Mesothelial cell of epicardium (in vitro differentiated cells): Measurements from ENCODE around the gene PLCZ1. TPM values are rescaled to one million over a fixed set of nuclear protein-coding genes. Genes with fewer than 3 reads are reported as not detected.
"Not testable (repeated sequence)": the region's sequence is repeated elsewhere in the genome, so short reads cannot be mapped to it uniquely, and the experiment has no call there.

ENCODE experiments used
- DNase-seq, 2 experiments: peaks; one replicate each; pipeline ENCODE4 v3.0.0; 2021; ENCODE audit warnings: low spot score in 2 of 2; ENCODE audit not compliant: unreplicated experiment in 2 of 2
- H3K27ac Mint-ChIP-seq: 2 replicates; pipeline ENCODE4 v1.8.0; 2021; ENCODE audit warnings: mixed read lengths
- H3K27me3 Mint-ChIP-seq: 2 replicates; pipeline ENCODE4 v1.8.0; 2021; ENCODE audit warnings: low read depth, mixed read lengths
- H3K36me3 Mint-ChIP-seq: 2 replicates; pipeline ENCODE4 v1.8.0; 2021; ENCODE audit warnings: mixed read lengths
- H3K4me1 Mint-ChIP-seq: 2 replicates; pipeline ENCODE4 v1.8.0; 2021; ENCODE audit warnings: mixed read lengths
- H3K4me3 Mint-ChIP-seq: 2 replicates; pipeline ENCODE4 v1.8.0; 2021; ENCODE audit warnings: mild to moderate bottlenecking, moderate library complexity, mixed read lengths
- H3K9me3 Mint-ChIP-seq: 2 replicates; pipeline ENCODE4 v1.8.0; 2021; ENCODE audit warnings: mixed read lengths
- total RNA-seq: library from RNA; stranded (reverse); gene quantifications from 3 replicates; pipeline ENCODE4 v1.2.1, GENCODE V29; 2021
- TF ChIP-seq, protein P1 (sequence below): fragments of 200-600 bp; sonication (generic); IDR thresholded peaks from one replicate; pipeline ENCODE4 v1.5.0; 2021; ENCODE audit warnings: antibody characterized with exemption; ENCODE audit not compliant: unreplicated experiment

The PLCZ1 gene
- total RNA-seq, 1 donor from 2014 or later, result not detected

DNA sequence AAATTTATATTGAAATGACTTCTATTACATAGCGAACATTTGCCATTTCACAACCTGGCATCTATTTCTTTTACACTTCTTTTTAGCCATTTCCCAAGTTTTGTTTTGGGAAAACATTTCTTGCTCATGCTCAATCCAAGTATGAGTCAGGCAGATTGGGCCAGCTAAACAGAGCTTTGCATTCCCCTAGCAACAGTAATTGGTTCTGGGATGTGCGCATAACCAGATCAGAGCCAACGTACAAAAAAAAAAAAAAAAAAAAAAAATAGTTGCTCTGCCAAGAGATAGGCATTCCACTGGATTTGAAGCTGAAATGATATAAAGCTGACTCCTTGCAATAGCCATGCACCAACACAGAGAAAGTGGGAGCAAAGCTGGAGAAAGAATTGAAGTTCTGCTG lies 37.5 kb downstream of the PLCZ1 start:
- Mint-ChIP-seq H3K36me3 (no peaks in the 10 kb centered on the region), H3K9me3 (no peaks in the 10 kb centered on the region), H3K4me1 (no peaks in the 10 kb centered on the region), H3K4me3 (no peak overlapping the region), H3K27me3 (no peaks in the 10 kb centered on the region), H3K27ac (no peak overlapping the region)
- no peak for DNase-seq
- TF ChIP-seq, protein P1, sequence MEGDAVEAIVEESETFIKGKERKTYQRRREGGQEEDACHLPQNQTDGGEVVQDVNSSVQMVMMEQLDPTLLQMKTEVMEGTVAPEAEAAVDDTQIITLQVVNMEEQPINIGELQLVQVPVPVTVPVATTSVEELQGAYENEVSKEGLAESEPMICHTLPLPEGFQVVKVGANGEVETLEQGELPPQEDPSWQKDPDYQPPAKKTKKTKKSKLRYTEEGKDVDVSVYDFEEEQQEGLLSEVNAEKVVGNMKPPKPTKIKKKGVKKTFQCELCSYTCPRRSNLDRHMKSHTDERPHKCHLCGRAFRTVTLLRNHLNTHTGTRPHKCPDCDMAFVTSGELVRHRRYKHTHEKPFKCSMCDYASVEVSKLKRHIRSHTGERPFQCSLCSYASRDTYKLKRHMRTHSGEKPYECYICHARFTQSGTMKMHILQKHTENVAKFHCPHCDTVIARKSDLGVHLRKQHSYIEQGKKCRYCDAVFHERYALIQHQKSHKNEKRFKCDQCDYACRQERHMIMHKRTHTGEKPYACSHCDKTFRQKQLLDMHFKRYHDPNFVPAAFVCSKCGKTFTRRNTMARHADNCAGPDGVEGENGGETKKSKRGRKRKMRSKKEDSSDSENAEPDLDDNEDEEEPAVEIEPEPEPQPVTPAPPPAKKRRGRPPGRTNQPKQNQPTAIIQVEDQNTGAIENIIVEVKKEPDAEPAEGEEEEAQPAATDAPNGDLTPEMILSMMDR, result no peak

DNA sequence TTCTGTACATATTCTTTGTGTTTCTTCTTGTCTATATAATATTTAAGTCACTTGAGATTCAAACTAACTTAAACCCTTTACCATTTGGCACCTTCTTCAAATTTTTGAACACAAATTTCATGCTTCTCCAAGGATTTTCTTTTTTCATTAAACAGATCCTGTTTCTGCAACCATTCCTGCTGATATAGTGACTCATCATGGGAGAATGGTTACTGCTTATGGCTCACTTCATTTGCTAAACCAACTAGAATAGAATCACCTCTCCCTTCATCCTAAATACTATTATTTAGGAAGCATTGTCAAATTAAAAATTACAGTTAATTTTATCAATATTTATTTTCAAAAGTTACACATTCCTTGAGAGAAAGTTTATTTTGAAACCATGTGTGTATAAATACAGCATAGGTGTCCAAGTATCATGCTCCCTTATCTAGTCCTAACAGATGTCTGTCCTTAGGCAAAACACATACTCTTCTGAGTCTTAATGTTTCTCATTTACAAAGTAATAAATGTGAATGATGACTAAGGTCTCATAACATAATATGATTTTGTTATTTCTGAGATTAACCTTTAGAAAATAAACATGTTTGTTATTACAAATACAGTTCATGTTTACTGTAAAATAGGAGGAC lies 40.7 kb downstream of the PLCZ1 start:
- no peaks in the 10 kb centered on the region for H3K27me3 Mint-ChIP-seq
- no peak overlapping the region for H3K4me3 Mint-ChIP-seq
- no peaks in the 10 kb centered on the region for H3K36me3 Mint-ChIP-seq
- TF ChIP-seq, protein P1, result no peak
- H3K27ac Mint-ChIP-seq, result no peak overlapping the region
- peaks cover 2% of the 10 kb centered on the region for H3K4me1 Mint-ChIP-seq
- H3K9me3 Mint-ChIP-seq, result peaks cover 4% of the 10 kb centered on the region
- DNase-seq, result no peak

DNA sequence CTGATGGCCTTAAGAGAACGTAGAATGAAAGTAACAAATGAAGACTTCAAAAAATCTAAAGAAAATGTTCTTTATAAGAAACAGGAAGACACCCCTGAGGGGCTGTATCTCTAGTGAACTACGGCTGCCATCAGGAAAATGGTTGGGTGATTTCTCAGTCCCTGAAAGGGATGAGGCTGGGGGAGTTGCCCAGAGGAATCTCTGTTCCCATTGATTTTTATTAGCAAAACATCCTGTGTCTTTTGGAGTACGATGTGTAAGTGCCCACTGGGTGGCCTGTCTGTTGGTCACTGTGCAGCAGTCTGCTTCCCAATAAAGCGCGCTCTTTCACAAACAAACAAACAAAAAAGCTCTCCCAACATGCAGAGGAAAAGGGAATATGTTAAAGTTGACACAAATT lies 43.8 kb downstream of the PLCZ1 start:
- H3K27ac Mint-ChIP-seq, H3K27me3 Mint-ChIP-seq, H3K36me3 Mint-ChIP-seq, H3K4me1 Mint-ChIP-seq, DNase-seq, H3K9me3 Mint-ChIP-seq, H3K4me3 Mint-ChIP-seq: not testable (repeated sequence)

DNA sequence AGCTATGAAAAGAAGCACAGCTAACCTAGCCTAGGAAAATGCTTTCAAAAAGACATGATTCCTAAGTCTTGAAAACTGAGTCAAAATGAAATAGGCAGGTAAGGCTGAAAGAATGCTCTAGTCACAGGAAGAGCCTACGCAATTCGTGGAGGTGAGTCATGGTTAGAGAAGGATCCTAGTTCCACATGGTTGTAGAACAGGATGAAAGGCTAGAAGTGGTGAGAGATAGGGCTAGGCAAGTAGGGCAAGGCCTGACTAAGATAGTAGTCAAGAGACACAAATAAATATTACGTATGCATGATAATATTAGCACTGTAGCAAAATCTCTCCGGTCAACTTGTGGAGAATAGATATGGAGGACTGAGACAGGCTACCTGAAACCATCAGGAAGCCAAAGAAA lies 47.2 kb downstream of the PLCZ1 start:
- TF ChIP-seq, protein P1, result no peak
- no peak overlapping the region for H3K4me3 Mint-ChIP-seq
- H3K27ac Mint-ChIP-seq, result no peak overlapping the region
- no peaks in the 10 kb centered on the region for H3K27me3 Mint-ChIP-seq
- H3K4me1 Mint-ChIP-seq, result peaks cover 2% of the 10 kb centered on the region
- H3K36me3 Mint-ChIP-seq, result no peaks in the 10 kb centered on the region
- DNase-seq, result no peak
- H3K9me3 Mint-ChIP-seq, result peaks cover 4% of the 10 kb centered on the region

DNA sequence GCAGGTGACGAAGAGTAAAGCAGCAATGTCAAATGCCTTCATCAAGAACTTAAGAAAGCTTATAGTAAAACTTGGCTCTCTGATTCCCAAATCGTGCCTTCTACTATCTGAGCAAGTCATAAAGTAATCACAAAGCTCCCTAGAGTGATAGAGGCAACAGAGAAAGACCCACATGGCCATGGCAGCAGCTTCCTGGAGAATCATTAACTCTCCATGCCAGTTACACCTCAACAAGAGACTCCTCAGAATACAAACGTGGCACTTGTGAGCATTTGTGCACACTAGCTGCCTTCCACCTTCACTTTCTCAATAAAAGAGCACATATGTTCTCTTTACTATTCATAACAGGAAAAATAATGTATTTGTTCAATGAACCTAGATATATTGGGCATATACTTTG lies 48.0 kb downstream of the PLCZ1 start:
- Mint-ChIP-seq H3K4me1 (peaks cover 2% of the 10 kb centered on the region), H3K36me3 (no peaks in the 10 kb centered on the region), H3K27ac (no peak overlapping the region), H3K4me3 (no peak overlapping the region), H3K27me3 (no peaks in the 10 kb centered on the region), H3K9me3 (peaks cover 4% of the 10 kb centered on the region)
- TF ChIP-seq, protein P1, result no peak
- no peak for DNase-seq

DNA sequence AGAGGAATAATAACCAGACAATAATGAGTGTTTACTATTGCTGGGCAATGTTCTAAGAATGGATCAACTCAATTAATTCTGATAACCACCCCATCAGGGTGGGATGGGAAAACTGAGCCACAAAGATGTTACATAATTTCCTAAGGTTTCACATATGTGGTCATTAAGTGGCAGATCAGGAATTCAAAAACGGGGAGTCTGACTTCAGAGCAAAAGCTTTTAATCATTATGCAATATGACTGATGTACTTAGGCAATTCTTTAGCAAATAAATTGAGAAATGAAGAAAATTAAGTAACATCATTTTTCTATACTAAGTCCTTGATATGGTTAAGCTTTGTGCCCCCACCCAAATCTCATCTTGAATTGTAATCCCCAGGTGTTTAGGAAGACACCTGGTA lies 53.4 kb downstream of the PLCZ1 start:
- no peaks in the 10 kb centered on the region for H3K27me3 Mint-ChIP-seq
- H3K27ac Mint-ChIP-seq, result no peak overlapping the region
- no peak overlapping the region for H3K4me3 Mint-ChIP-seq
- H3K9me3 Mint-ChIP-seq, result peaks cover 7% of the 10 kb centered on the region
- H3K4me1 Mint-ChIP-seq, result no peaks in the 10 kb centered on the region
- no peaks in the 10 kb centered on the region for H3K36me3 Mint-ChIP-seq
- DNase-seq, result no peak
- TF ChIP-seq, protein P1, result no peak
